ENCODE data around the gene MEN1.

MEN1 gene

DNA sequence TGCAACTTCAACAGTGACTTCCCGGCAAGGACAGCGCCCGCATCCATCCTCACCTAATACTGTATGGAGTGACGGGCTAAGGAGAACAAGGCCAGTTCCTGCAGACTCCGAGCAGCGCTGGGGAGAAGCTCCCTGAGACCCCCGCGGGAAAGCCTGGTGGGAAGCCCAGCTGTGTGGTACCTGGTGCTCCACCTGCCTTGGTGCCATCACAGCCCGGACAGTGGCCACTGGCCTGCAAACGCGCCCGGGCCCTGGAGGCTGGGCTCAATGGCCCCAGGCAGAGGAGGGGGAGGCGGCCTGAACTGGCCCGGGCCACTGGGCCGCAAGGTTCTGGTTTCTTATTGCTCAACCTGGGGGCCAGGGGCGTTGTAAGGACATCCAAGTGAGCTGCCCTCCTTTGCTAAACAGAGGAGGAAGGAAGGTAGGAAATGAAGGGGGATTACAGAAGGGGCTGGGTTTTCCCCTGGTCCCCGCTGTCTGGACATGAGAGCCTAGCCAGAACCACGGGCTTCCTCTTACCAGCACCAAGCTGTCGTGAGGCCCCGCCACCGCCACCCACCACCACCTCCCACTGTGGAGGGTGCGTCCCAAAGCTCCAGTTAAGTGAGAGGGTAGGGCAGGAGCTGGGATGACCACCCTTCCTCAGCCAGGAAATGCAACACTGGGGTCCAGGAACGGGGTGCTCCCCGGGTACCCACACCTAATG is 42.6 kb upstream of the MEN1 start:
- TF ChIP-seq CREB1 (IDR thresholded peaks at IDR 0.05; ENCODE audit: low read depth) (no peak), TEAD4 (IDR thresholded peaks at IDR 0.05) (no peak), RAD21 (IDR thresholded peaks at IDR 0.05; ENCODE audit: low read depth) (no peak), FOXM1 (IDR thresholded peaks at IDR 0.05; ENCODE audit: borderline replicate concordance, low read depth) (no peak), CEBPB (IDR thresholded peaks at IDR 0.05) (no peak), TAF1 (IDR thresholded peaks at IDR 0.05; ENCODE audit: low read depth) (no peak), EGR1 (IDR thresholded peaks at IDR 0.05) (no peak), YY1 (IDR thresholded peaks at IDR 0.05; ENCODE audit: low read depth) (no peak)

DNA sequence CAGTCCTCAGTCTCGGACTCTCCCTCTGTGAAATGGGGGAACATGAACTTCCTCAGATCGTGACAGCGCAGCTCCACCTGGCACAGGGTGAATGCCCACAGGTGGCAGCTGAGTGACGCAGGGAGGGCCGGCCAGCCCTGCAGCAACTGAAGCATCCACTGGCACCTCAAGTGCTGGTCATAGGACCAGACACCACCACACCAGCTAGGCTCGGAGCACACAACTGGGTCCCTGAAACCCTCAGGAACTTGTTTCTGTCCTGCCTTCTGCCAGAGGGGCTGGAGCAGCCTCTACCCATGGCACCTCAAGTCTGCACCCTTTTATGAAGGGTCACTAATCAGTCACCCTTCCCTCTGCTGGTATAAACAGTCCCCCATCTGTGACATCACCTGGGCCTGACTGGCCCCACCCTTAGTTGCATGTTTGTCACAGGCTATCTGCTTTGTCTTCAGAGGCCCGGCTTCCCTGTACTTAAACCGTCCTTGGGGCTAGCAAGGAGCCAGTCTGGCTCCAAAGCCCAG is 41.5 kb upstream of the MEN1 start:
- no peak for TF ChIP-seq FOXM1 (IDR thresholded peaks at IDR 0.05; ENCODE audit: borderline replicate concordance, low read depth)
- TF ChIP-seq YY1 (IDR thresholded peaks at IDR 0.05; ENCODE audit: low read depth): no peak
- no peak for TF ChIP-seq TAF1 (IDR thresholded peaks at IDR 0.05; ENCODE audit: low read depth)
- no peak for TF ChIP-seq EGR1 (IDR thresholded peaks at IDR 0.05)
- TF ChIP-seq ZBTB7A (IDR thresholded peaks at IDR 0.05; ENCODE audit: low read depth): no peak

- no peak for TF ChIP-seq EP300 (IDR thresholded peaks at IDR 0.05; ENCODE audit: borderline replicate concordance)
- TF ChIP-seq, protein P1, sequence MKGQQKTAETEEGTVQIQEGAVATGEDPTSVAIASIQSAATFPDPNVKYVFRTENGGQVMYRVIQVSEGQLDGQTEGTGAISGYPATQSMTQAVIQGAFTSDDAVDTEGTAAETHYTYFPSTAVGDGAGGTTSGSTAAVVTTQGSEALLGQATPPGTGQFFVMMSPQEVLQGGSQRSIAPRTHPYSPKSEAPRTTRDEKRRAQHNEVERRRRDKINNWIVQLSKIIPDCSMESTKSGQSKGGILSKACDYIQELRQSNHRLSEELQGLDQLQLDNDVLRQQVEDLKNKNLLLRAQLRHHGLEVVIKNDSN (IDR thresholded peaks at IDR 0.05): no peak
- no peak for TF ChIP-seq RAD21 (IDR thresholded peaks at IDR 0.05; ENCODE audit: low read depth)
- no peak for TF ChIP-seq EGR1 (IDR thresholded peaks at IDR 0.05)
- no peak for TF ChIP-seq YY1 (IDR thresholded peaks at IDR 0.05; ENCODE audit: low read depth)
- TF ChIP-seq FOXM1 (IDR thresholded peaks at IDR 0.05; ENCODE audit: borderline replicate concordance, low read depth): no peak
- TF ChIP-seq NFIC (IDR thresholded peaks at IDR 0.05): no peak
- no peak for TF ChIP-seq TAF1 (IDR thresholded peaks at IDR 0.05; ENCODE audit: low read depth)
Observed at GRCh38 chr11:64850979-64851567, 40.7 kb upstream of the MEN1 start.

DNA sequence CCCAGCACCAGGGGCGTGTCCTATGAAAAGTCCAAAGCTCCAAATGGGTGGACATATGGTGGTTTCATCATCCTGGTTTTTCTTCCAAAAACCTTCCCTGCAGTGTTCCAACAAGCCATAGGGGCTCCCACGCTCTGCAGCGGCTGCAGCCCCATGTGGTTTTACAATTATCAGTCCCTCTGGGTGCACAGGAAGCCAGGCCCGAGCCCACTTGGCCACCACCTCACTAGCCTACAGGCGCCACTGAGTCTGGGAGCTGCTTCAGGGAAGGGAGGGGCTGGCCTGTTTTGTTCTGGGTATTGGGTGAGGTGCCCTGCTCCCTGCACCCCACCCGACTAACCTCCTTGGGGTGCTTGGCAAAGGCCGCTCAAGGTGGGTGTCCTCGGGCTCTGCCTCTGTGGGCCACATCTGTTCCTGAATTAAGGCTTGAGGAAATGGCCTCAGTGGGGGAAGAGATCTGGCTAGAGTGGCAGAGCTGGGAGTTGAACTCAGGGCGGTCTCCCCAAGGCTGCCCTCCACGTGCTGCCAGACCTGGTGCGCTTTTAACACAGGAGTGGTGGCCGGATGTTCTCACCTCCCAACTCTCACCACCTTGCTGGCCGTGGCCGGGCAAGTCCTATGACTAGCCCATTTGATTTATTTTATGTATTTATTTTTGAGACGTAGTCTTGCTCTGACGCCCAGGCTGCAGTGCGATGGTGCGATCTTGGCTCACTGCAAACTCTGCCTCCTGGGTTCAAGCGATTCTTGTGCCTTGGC is 39.4 kb upstream of the MEN1 start:
- TF ChIP-seq, protein P1 (IDR thresholded peaks at IDR 0.05): no peak
- no peak for TF ChIP-seq REST (IDR thresholded peaks at IDR 0.05; ENCODE audit: low read depth)
- TF ChIP-seq NFIC (IDR thresholded peaks at IDR 0.05): no peak
- no peak for TF ChIP-seq TEAD4 (IDR thresholded peaks at IDR 0.05)
- TF ChIP-seq FOXM1 (IDR thresholded peaks at IDR 0.05; ENCODE audit: borderline replicate concordance, low read depth): no peak
- TF ChIP-seq TAF1 (IDR thresholded peaks at IDR 0.05; ENCODE audit: low read depth): no peak
- TF ChIP-seq CEBPB (IDR thresholded peaks at IDR 0.05): no peak
- TF ChIP-seq EGR1 (IDR thresholded peaks at IDR 0.05): no peak
- TF ChIP-seq RAD21 (IDR thresholded peaks at IDR 0.05; ENCODE audit: low read depth): no peak
- no peak for TF ChIP-seq YY1 (IDR thresholded peaks at IDR 0.05; ENCODE audit: low read depth)
- TF ChIP-seq CREB1 (IDR thresholded peaks at IDR 0.05; ENCODE audit: low read depth): no peak
- TF ChIP-seq, protein P2, sequence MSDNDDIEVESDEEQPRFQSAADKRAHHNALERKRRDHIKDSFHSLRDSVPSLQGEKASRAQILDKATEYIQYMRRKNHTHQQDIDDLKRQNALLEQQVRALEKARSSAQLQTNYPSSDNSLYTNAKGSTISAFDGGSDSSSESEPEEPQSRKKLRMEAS (IDR thresholded peaks at IDR 0.05): no peak
- TF ChIP-seq ZBTB7A (IDR thresholded peaks at IDR 0.05; ENCODE audit: low read depth): no peak
- TF ChIP-seq TCF12 (IDR thresholded peaks at IDR 0.05; ENCODE audit: low read depth): no peak
- no peak for TF ChIP-seq EP300 (IDR thresholded peaks at IDR 0.05; ENCODE audit: borderline replicate concordance)

DNA sequence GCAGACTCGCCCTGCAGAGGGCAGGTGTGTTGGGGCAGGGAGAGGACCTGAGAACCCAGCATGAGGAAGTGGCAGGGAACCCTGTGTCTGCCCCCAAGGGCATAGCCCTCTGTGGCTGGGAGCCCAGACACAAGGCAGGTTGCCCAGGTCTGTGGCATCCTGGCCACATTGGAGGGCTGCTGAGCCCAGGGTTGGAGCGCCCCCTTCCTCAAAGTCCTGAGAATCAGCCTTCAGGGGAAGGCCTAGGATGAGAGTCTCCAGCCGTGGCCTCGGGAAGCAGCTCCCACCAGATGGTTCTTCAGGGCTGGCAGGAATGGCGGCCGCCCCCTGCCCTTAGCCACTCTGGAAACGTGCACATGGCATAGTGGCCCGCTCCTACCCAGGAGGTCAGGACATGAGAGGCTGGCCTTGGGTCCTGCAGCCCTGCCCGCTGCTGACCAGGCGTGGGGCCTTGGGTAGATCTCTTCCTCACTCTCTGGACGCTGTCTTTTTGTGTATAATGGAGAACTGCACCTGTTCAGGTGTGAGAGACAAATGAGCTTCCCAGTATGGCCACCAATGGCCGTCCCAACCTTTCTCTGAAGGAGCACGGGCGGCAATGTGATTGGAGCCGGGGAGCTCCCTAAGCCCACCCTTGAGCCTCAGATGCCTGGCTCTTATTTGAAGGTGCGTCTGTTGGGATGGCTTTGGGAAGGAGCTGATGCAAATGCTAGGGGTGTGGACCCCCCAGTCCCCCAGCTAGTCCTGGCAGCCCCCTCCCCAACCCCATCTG is 38.7 kb upstream of the MEN1 start:
- TF ChIP-seq REST (IDR thresholded peaks at IDR 0.05; ENCODE audit: low read depth): no peak
- TF ChIP-seq FOXM1 (IDR thresholded peaks at IDR 0.05; ENCODE audit: borderline replicate concordance, low read depth): no peak
- no peak for TF ChIP-seq NFIC (IDR thresholded peaks at IDR 0.05)
- TF ChIP-seq TAF1 (IDR thresholded peaks at IDR 0.05; ENCODE audit: low read depth): no peak
- no peak for TF ChIP-seq EP300 (IDR thresholded peaks at IDR 0.05; ENCODE audit: borderline replicate concordance)
- TF ChIP-seq, protein P1 (IDR thresholded peaks at IDR 0.05): no peak
- TF ChIP-seq, protein P2 (IDR thresholded peaks at IDR 0.05): no peak
- TF ChIP-seq ZBTB7A (IDR thresholded peaks at IDR 0.05; ENCODE audit: low read depth): no peak
- TF ChIP-seq TEAD4 (IDR thresholded peaks at IDR 0.05): no peak
- TF ChIP-seq CEBPB (IDR thresholded peaks at IDR 0.05): no peak
- TF ChIP-seq EGR1 (IDR thresholded peaks at IDR 0.05): no peak
- no peak for TF ChIP-seq CREB1 (IDR thresholded peaks at IDR 0.05; ENCODE audit: low read depth)
- no peak for TF ChIP-seq TCF12 (IDR thresholded peaks at IDR 0.05; ENCODE audit: low read depth)
- TF ChIP-seq YY1 (IDR thresholded peaks at IDR 0.05; ENCODE audit: low read depth): no peak
- no peak for TF ChIP-seq RAD21 (IDR thresholded peaks at IDR 0.05; ENCODE audit: low read depth)

Measured in Ishikawa (cell line).